Measurements from ENCODE around the gene JARID2. TPM values are rescaled to one million over a fixed set of nuclear protein-coding genes. Genes with fewer than 3 reads are reported as not detected.
A peak's percentile ranks its signal among the peaks of the same experiment; 100 is the strongest.

The JARID2 gene
- total RNA-seq, 1 donor from 2014 or later, result 66.1 TPM

GRCh38 chr6:15522427-15522826 lies 276.6 kb downstream of the JARID2 start:
- H3K4me1 Mint-ChIP-seq (ENCODE audit: unreplicated experiment), result peaks cover 6% of the 10 kb centered on the region
- DNase-seq (ENCODE audit: low spot score), result no peak
- TF ChIP-seq CTCF (IDR thresholded peaks at IDR 0.05; ENCODE audit: unreplicated experiment), result no peak
- H3K9me3 Mint-ChIP-seq (ENCODE audit: unreplicated experiment), result no peaks in the 10 kb centered on the region
- peaks cover 85% of the 10 kb centered on the region for H3K36me3 Mint-ChIP-seq (ENCODE audit: low read depth, unreplicated experiment)
- peak overlapping the region; percentile 37 for H3K4me3 Mint-ChIP-seq (ENCODE audit: unreplicated experiment)
- no peak overlapping the region for H3K27ac Mint-ChIP-seq (ENCODE audit: unreplicated experiment)
- H3K27me3 Mint-ChIP-seq (ENCODE audit: unreplicated experiment), result peaks cover 28% of the 10 kb centered on the region

DNA sequence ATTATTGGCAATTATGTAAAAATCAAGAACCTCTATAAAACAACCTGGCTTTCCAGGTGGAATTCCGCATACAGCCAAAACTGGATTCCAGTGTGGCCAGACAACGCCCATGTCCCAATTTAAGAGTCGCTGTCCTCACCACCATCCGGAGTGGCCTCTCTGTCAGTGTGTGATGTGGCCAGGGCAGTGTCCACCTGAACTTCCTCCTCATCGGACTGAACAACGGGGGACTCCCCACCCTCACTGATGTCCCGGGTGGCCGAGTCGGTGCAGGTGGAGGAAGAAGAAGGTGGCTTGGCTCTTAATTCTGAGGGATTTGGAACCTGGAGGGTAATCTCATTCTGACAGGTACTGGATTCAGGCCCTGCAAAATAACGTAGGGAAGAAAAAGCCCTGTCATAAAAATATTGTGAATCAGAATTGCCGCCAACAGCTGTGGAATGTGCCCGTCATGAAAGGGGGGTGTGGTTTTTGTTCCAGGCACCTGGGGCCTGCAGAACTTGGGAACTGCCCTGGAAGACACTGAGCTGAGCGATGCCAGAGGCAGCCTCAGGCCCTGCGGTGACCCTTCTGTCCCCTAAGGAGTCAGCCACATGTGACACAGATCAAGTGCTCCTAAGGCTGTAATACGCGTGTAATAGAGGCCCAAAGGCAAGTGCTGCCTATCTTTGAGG lies 277.1 kb downstream of the JARID2 start:
- no peak for TF ChIP-seq CTCF (IDR thresholded peaks at IDR 0.05; ENCODE audit: unreplicated experiment)
- Mint-ChIP-seq H3K27me3 (ENCODE audit: unreplicated experiment) (peaks cover 22% of the 10 kb centered on the region), H3K27ac (ENCODE audit: unreplicated experiment) (no peak overlapping the region), H3K36me3 (ENCODE audit: low read depth, unreplicated experiment) (peaks cover 90% of the 10 kb centered on the region), H3K9me3 (ENCODE audit: unreplicated experiment) (no peaks in the 10 kb centered on the region), H3K4me1 (ENCODE audit: unreplicated experiment) (peaks cover 6% of the 10 kb centered on the region), H3K4me3 (ENCODE audit: unreplicated experiment) (peak overlapping the region; percentile 50)
- no peak for DNase-seq (ENCODE audit: low spot score)

DNA sequence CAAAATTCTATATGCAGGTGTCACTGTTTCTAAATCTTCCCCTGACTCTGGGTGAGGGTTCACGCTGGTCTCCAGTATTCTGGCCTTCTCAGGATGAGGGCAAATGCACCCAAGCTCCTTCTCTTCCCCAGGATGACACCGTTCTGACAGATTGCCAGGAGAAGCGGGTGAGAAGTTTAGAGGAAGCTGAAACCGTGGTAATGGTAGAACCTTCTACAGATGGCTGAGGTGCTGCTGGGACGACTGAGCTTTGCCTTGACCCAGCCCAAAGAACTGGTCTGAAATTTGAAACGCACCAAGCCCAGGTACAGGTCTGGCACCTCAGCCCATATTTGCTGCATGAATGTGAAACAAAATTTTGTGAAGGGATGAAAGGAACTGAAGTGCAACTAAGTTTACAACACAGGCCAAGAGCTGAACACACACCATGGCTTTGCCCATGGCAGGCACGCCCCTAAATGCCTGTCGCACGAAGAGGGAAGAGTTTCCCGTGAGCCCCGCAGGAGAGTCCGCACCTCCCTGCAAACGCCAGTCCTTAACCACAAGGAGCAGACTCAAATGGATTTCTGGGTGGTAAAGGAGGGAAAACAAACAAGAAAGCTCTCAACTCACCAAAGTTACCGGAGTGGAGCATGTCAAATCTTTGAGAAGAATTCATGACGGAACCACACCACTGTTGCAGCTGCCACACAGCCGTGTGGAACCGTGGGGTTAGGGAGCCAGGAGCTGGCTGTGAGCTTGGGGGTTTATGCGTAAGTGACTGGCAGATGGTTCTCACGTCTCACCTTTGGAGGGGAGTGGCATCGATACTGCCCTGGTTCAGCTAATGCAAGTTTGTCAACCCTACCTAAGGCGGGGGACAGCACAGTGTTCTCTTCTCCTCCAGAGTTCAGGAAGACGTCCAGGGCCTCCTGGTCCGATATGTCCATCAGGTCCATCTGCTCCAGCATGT lies 278.1 kb downstream of the JARID2 start:
- Mint-ChIP-seq H3K27ac (ENCODE audit: unreplicated experiment) (no peak overlapping the region), H3K4me1 (ENCODE audit: unreplicated experiment) (peaks cover 6% of the 10 kb centered on the region), H3K27me3 (ENCODE audit: unreplicated experiment) (peaks cover 19% of the 10 kb centered on the region), H3K36me3 (ENCODE audit: low read depth, unreplicated experiment) (peaks cover 89% of the 10 kb centered on the region), H3K9me3 (ENCODE audit: unreplicated experiment) (no peaks in the 10 kb centered on the region), H3K4me3 (ENCODE audit: unreplicated experiment) (peak overlapping the region; percentile 79)
- TF ChIP-seq CTCF (IDR thresholded peaks at IDR 0.05; ENCODE audit: unreplicated experiment), result no peak
- DNase-seq (ENCODE audit: low spot score), result no peak

DNA sequence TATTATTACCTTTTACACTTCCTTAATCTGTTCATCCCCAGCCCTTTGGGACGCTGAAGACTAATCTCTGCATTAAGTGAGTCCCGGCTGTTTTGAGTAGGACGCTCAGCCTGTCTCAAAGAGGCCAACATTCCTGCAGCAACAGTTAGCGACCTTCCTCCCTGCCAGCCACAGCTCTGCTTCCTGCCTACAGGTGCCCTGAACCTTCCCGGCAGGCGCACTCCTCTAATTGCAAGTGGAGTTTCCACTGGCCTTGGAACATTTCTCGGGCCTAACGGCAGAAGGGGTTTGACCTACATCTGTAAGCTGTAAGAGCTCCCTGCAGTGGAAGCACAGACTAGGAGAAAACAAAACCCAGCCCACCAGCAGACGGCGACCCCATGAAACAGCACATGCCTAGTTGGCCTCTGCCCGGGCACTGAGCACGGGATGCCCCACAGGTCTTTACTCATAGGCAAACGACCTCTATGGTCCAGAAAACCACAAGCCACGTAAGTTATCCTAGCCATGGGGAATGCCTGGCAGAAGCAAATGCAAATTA lies 279.1 kb downstream of the JARID2 start:
- no peaks in the 10 kb centered on the region for H3K9me3 Mint-ChIP-seq (ENCODE audit: unreplicated experiment)
- DNase-seq (ENCODE audit: low spot score), result no peak
- peaks cover 3% of the 10 kb centered on the region for H3K4me1 Mint-ChIP-seq (ENCODE audit: unreplicated experiment)
- no peak for TF ChIP-seq CTCF (IDR thresholded peaks at IDR 0.05; ENCODE audit: unreplicated experiment)
- no peak overlapping the region for H3K27ac Mint-ChIP-seq (ENCODE audit: unreplicated experiment)
- no peak overlapping the region for H3K4me3 Mint-ChIP-seq (ENCODE audit: unreplicated experiment)
- peaks cover 14% of the 10 kb centered on the region for H3K27me3 Mint-ChIP-seq (ENCODE audit: unreplicated experiment)
- peaks cover 79% of the 10 kb centered on the region for H3K36me3 Mint-ChIP-seq (ENCODE audit: low read depth, unreplicated experiment)
